Activated CD4-positive, alpha-beta T cell treated with anti-CD3 and anti-CD28 coated beads, Interleukin-2, amount 50 U/mL, for 48 hours (primary cell): ENCODE data around the gene MCAM.

Experiments
- DNase-seq, 2 experiments: peaks; one replicate each; pipeline ENCODE4 v3.0.0-alpha.2; 2020

The MCAM gene

GRCh38 chr11:119316729-119317591 lies at the start of gene MCAM:
Gene MCAM (minus strand): TSS chr11:119317130. CDS start chr11:119317101, 29 bp downstream.
- no peak for DNase-seq

- DNase-seq: no peak
Measured at GRCh38 chr11:119365071-119365591, 48.2 kb upstream of the MCAM start.

- DNase-seq: peak; percentile 41 to 52
Measured at GRCh38 chr11:119363851-119364590, 47.1 kb upstream of the MCAM start.

- DNase-seq: no peak
Measured at GRCh38 chr11:119363081-119363850, 46.3 kb upstream of the MCAM start.

GRCh38 chr11:119362741-119363080 lies 45.8 kb upstream of the MCAM start:
- no peak for DNase-seq

GRCh38 chr11:119361941-119362725 lies 45.2 kb upstream of the MCAM start:
- DNase-seq: no peak

- DNase-seq: peak; percentile 64 to 71
Measured at GRCh38 chr11:119361056-119361787, 44.3 kb upstream of the MCAM start.

GRCh38 chr11:119359365-119360214 lies 42.7 kb upstream of the MCAM start:
- DNase-seq: no peak

- DNase-seq: no peak
Measured at GRCh38 chr11:119357074-119357473, 40.1 kb upstream of the MCAM start.

- DNase-seq: peak; percentile 77 to 84
Measured at GRCh38 chr11:119356349-119357031, 39.6 kb upstream of the MCAM start.

- DNase-seq: no peak
Measured at GRCh38 chr11:119355091-119355843, 38.3 kb upstream of the MCAM start.

- DNase-seq: no peak
Measured at GRCh38 chr11:119352857-119353260, 35.9 kb upstream of the MCAM start.

GRCh38 chr11:119351232-119351631 lies 34.3 kb upstream of the MCAM start:
- no peak for DNase-seq

GRCh38 chr11:119350302-119350701 lies 33.4 kb upstream of the MCAM start:
- no peak for DNase-seq

- no peak for DNase-seq
Measured at GRCh38 chr11:119347940-119348605, 31.1 kb upstream of the MCAM start.

GRCh38 chr11:119347242-119347641 lies 30.3 kb upstream of the MCAM start:
- no peak for DNase-seq

GRCh38 chr11:119346605-119347004 lies 29.7 kb upstream of the MCAM start, which contains the start of gene MFRP:
Gene MFRP (minus strand): TSS chr11:119346705. CDS start chr11:119346513, 192 bp downstream.
- no peak for DNase-seq

- DNase-seq: no peak
Measured at GRCh38 chr11:119345685-119346084, 28.8 kb upstream of the MCAM start.
